AG04449 (cell line): ENCODE measurements around the gene CATSPER3.
"Not testable (repeated sequence)": the region's sequence is repeated elsewhere in the genome, so short reads cannot be mapped to it uniquely, and the experiment has no call there.

Experiments
- CTCF ChIA-PET: fragments of 350-600 bp; formaldehyde crosslinking; extraction: SDS; loops from one replicate; lab custom pipeline; 2021; ENCODE audit warnings: antibody characterized with exemption; lab: Yijun Ruan, JAX
- POLR2A ChIA-PET: fragments of 400-600, 350-600 bp; formaldehyde crosslinking; extraction: SDS; loops from one replicate; lab custom pipeline; 2020; ENCODE audit warnings: antibody characterized with exemption, inconsistent platforms; lab: Yijun Ruan, JAX
- DNase-seq: peaks from one replicate; pipeline ENCODE4 v3.0.0-alpha.2; 2010; ENCODE audit warnings: low read depth, low spot score
- H3K4me3 ChIP-seq: 2 replicates; pipeline ENCODE4 v1.5.1; 2011; ENCODE audit warnings: low read depth, mild to moderate bottlenecking, control low read depth, low read length
- CTCF ChIP-seq: IDR thresholded peaks from one replicate; pipeline ENCODE4 v1.5.1; 2011; ENCODE audit warnings: mild to moderate bottlenecking, moderate library complexity, low read length, control low read depth, inconsistent platforms; ENCODE audit not compliant: insufficient read depth; ENCODE audit errors: missing control alignments

The CATSPER3 gene

GRCh38 chr5:134994560-134995156 lies 27.0 kb downstream of the CATSPER3 start:
- H3K4me3 ChIP-seq = no peak overlapping the region
- CTCF ChIA-PET = no interaction called here
- no peak for TF ChIP-seq CTCF
- POLR2A ChIA-PET = no interaction called here
- no peak for DNase-seq

GRCh38 chr5:134995850-134996402 lies 28.2 kb downstream of the CATSPER3 start:
- CTCF ChIA-PET = interaction anchor here (0.9 to 1.1 kb wide), 2 partner anchors 15 to 195 kb away, joined by 3 to 4 read pairs; no protein-coding TSS in a partner anchor
- no peak overlapping the region for H3K4me3 ChIP-seq
- DNase-seq = no peak
- POLR2A ChIA-PET = no interaction called here
- TF ChIP-seq CTCF = no peak

GRCh38 chr5:134997015-134997414 lies 29.3 kb downstream of the CATSPER3 start:
- DNase-seq = no peak
- no peak for TF ChIP-seq CTCF
- no peak overlapping the region for H3K4me3 ChIP-seq
- CTCF ChIA-PET = no interaction called here
- POLR2A ChIA-PET = no interaction called here

DNA sequence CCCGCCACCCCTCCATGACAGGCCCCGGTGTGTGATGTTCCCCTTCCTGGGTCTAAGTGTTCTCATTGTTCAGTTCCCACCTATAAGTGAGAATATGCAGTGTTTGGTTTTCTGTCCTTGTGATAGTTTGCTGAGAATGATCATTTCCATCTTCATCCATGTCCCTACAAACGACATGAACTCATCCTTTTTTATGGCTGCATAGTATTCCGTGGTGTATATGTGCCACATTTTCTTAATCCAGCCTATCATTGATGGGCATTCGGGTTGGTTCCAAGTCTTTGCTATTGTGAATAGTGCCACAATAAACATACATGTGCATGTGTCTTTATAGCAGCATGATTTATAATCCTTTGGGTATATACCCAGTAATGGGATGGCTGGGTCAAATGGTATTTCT lies 30.4 kb downstream of the CATSPER3 start:
- POLR2A ChIA-PET, H3K4me3 ChIP-seq, CTCF ChIA-PET, DNase-seq: not testable (repeated sequence)

DNA sequence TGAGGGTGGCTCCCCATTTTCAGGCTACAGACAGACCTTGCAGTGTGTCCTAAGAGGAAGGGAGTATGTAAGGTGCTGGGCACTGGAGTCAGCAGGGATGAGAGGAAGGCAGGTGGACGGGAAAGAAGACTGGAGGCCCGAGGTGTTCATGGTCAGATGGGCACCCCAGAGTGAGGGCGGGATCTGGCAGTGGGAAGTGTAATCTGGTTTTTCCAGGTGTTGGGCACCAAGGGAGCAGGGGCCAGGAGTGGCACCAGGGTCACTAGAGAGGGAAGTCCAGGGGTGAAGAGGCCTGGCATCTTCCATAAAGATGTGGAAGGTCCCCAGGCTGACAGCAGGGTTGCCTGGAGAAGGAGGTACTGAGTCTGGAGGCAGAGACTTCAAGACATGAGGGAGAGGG lies 36.7 kb downstream of the CATSPER3 start:
- ChIA-PET CTCF (interaction anchor here (1.3 kb wide), 1 partner anchor 422 kb away, joined by 3 read pairs; no protein-coding TSS in a partner anchor), POLR2A (no interaction called here)
- TF ChIP-seq CTCF = no peak
- no peak overlapping the region for H3K4me3 ChIP-seq
- DNase-seq = no peak

DNA sequence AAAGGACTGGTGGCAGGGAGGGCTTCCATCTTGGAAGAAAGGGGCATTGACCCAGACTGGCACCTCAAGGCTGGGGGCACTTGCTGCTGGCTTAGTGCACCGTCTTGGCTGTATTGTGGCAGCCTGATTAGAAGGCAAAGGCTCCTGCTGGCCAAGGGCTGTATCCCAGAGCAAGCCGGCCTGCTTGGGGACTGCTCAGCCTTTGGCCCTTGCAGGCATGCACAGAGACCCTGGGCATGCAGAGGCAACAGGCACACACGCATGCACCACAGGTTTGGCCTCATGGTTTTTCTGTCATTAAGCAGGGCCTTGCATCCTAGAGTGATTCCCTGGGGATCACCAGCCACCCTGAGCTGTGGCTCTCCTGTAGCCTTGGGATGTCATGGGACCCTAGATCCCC lies 37.4 kb downstream of the CATSPER3 start:
- ChIA-PET POLR2A (no interaction called here), CTCF (no interaction called here)
- no peak overlapping the region for H3K4me3 ChIP-seq
- no peak for TF ChIP-seq CTCF
- no peak for DNase-seq

- ChIA-PET POLR2A (no interaction called here), CTCF (no interaction called here)
- no peak for DNase-seq
Measured at GRCh38 chr5:135007305-135007704, 39.6 kb downstream of the CATSPER3 start.

More at GRCh38 chr5:135007305-135007704, 39.6 kb downstream of the CATSPER3 start:
- H3K4me3 ChIP-seq = no peak overlapping the region
- no peak for TF ChIP-seq CTCF
